Choroid plexus epithelial cell (primary cell): Measurements from ENCODE around the gene RANBP17.
A peak's percentile ranks its signal among the peaks of the same experiment; 100 is the strongest.

ENCODE experiments used
- DNase-seq: peaks from one replicate; pipeline ENCODE4 v3.0.0-alpha.2; 2010; ENCODE audit warnings: low read depth
- H3K4me3 ChIP-seq: 2 replicates; pipeline ENCODE4 v1.5.1; 2011; ENCODE audit warnings: low read depth, mild to moderate bottlenecking, control low read depth, low read length, moderate library complexity
- TF ChIP-seq, protein P1 (sequence below): conservative IDR thresholded peaks from 2 replicates; pipeline ENCODE4 v1.5.1; 2011; ENCODE audit warnings: low read depth, mild to moderate bottlenecking, control low read depth, inconsistent platforms, low read length, moderate library complexity

RANBP17 gene

DNA sequence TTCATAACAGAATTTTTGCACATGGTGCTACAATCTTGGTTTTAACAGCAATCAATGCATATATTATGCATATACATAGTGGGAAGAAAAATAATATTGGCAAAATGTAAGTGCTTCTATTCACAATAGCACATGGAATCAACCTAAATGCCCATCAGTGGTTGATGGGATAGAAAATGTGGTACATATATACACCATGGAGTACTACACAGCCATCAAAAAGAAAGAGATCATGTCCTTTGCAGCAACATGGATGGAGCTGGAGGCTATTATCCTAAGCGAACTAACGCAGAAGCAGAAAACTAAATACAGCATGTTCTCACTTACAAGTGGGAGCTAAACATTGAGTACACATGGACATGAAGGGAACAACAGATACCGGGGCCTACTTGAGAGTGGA, 410.0 kb downstream of the RANBP17 start:
- no peak for DNase-seq
- no peak overlapping the region for H3K4me3 ChIP-seq
- TF ChIP-seq, protein P1, sequence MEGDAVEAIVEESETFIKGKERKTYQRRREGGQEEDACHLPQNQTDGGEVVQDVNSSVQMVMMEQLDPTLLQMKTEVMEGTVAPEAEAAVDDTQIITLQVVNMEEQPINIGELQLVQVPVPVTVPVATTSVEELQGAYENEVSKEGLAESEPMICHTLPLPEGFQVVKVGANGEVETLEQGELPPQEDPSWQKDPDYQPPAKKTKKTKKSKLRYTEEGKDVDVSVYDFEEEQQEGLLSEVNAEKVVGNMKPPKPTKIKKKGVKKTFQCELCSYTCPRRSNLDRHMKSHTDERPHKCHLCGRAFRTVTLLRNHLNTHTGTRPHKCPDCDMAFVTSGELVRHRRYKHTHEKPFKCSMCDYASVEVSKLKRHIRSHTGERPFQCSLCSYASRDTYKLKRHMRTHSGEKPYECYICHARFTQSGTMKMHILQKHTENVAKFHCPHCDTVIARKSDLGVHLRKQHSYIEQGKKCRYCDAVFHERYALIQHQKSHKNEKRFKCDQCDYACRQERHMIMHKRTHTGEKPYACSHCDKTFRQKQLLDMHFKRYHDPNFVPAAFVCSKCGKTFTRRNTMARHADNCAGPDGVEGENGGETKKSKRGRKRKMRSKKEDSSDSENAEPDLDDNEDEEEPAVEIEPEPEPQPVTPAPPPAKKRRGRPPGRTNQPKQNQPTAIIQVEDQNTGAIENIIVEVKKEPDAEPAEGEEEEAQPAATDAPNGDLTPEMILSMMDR = no peak

DNA sequence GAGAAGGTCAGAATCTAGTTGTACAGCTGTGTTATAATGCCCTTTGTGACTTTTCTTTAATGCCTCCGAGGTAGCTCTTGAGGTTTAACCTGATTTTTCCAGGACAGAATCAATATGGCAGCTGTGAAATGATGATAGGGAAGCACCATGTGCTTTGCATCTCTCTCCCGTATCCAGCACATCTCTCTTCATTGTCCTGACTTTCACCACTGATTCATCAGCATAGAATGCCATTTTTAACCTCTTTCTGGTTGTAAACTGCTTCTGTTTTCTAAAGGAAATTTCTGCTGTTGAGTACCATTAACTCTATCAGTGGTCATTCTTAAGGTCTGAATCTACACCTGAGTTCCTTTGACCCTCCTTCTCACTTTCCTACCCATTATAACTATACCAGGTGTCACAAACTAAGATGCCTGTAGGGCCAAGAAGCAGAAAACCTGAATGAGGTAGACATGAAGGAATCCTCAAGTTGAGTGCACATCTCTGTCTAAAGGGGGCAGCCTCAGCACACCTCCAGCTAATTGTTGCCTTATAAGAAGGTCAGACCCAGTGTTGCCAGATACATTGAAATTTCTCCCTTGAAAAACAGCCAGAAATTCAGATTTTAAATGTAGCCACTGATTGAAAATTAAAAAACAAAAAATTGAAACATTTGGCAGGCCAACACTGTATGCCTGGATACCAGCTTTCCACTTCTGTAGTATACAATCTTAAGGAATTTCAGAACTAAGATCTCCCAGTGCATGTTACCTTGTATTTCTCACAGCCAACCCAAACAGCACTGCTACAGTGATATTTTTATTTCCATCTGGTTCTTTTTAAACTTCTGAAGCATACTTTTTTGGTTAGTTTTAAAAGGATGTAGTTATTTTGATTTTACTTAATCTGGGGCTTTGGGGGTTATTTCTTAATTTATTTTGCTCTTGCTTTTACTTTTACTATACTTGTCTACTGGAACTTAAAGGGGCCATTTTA, 411.5 kb downstream of the RANBP17 start:
- DNase-seq = peak; percentile 72
- TF ChIP-seq, protein P1 = peak; percentile 70
- no peak overlapping the region for H3K4me3 ChIP-seq

DNA sequence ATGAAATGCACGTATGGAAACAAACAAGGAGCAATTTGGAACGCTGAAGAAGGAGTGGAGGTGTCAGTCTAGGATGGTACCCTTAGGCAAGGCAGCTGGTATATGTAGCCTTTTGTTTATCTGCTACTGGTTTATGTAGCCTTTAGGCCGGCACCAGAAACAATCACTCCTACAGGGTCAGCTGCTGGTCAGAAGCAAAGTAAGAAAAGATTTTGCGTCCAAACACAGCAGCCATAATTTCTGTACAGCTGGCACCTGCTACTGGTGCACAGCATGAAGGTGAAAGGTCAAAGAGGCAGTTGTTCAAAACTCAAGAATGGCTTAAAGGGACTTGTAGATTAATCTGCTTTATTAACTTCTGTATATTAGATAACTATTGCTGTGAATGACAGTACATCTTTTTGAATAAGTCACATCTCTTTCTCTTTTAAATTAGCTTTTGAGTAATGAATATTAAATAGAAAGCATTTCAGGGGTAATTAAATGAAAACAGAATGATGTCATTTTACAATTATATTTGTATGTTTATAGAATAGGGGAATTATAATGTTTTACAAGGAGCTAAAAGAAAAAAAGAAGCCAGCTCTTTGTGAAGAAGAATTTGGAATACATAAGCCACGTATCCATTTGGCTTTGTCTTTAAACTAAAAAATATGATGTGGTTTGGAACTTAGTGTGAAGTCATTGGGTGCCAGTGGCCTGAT, 414.2 kb downstream of the RANBP17 start:
- no peak overlapping the region for H3K4me3 ChIP-seq
- TF ChIP-seq, protein P1 = no peak

DNA sequence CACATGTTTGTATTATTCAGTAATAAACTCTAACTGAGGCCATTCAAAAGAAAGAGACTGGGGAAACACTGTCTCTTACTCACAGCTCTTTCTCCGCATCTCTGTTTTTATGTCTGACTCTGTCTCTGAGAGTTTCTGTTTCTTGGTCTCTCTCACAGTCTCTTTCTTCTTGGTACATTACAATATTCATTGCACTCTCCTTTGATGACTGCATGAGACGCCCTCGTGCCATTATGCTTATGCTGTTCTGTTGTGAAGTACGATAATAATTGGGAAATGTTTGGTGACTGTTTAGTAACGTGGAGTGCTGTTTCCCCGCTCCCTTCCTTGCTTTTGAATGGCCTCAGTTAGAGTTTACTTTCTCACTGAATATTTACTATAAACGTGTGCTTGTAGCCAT, 421.9 kb downstream of the RANBP17 start:
- no peak overlapping the region for H3K4me3 ChIP-seq
- TF ChIP-seq, protein P1 = no peak
- no peak for DNase-seq

More for the DNA sequence above, 414.2 kb downstream of the RANBP17 start:
- no peak for DNase-seq

DNA sequence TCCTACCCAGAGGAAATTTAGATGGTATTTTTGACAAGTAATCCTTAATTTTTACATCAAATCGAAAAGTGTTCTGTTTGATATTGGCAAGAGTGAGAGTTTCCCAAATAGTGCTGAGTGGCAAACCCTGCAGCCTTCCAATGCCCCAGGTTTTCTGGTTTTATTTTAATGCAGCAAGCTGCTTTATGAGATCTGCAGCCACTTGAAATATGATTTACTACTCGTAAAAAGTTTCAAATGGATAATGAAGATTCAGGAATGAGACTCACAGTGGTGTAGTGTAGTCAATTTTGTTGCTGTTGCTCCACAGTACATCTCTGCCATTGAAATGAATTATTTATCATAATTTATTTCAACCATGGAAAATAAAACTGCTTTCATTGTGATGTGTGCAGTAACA, 423.6 kb downstream of the RANBP17 start:
- no peak overlapping the region for H3K4me3 ChIP-seq
- TF ChIP-seq, protein P1 = no peak
- DNase-seq = no peak

DNA sequence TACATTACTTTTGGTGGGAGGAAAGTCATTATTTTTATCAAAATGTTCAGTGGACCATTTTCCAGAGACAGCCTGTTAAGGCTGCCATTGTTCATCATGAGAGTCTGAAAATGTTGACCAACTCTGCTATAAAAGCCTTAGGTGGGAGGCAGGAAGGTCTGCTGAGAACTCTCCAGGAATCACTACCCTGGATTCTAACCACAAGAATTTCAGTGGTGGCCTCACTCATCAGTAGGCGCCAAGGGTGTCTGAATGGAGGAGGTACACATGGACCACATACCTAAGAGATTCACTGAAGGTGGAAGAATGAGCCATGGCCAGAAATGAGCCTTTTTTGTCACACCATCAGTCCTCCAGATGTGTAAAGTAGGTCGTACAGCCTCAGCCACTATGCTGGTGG, 426.2 kb downstream of the RANBP17 start:
- H3K4me3 ChIP-seq = no peak overlapping the region
- no peak for DNase-seq
- TF ChIP-seq, protein P1 = no peak
